Hematopoietic multipotent progenitor cell treated with erythropoietin and hydrocortisone succinate and interleukin-3 and kit ligand, for 8 days (in vitro differentiated cells): ENCODE results near the gene ANKS3.

Experiments used
- DNase-seq: peaks from one replicate; pipeline ENCODE4 v3.0.0-alpha.2; 2015

Gene ANKS3

GRCh38 chr16:4663777-4664465 is 70.2 kb downstream of the ANKS3 start:
- DNase-seq = peak; percentile 49

- no peak for DNase-seq
Measured at GRCh38 chr16:4663465-4663776, 70.7 kb downstream of the ANKS3 start.

- DNase-seq = no peak
Measured at GRCh38 chr16:4661661-4662060, 72.4 kb downstream of the ANKS3 start.

GRCh38 chr16:4660454-4661007 is 73.5 kb downstream of the ANKS3 start:
- DNase-seq = no peak

- DNase-seq = no peak
Measured at GRCh38 chr16:4659363-4660353, 74.4 kb downstream of the ANKS3 start.

- no peak for DNase-seq
Measured at GRCh38 chr16:4656695-4657686, 77.1 kb downstream of the ANKS3 start.

GRCh38 chr16:4656221-4656620 is 77.8 kb downstream of the ANKS3 start:
- DNase-seq = no peak

- DNase-seq = no peak
Measured at GRCh38 chr16:4655801-4656200, 78.3 kb downstream of the ANKS3 start.

- no peak for DNase-seq
Measured at GRCh38 chr16:4654964-4655590, 79.0 kb downstream of the ANKS3 start.

GRCh38 chr16:4654011-4654963 is 79.8 kb downstream of the ANKS3 start:
- no peak for DNase-seq

GRCh38 chr16:4652561-4652960 is 81.5 kb downstream of the ANKS3 start:
- DNase-seq = no peak

GRCh38 chr16:4651827-4652226 is 82.2 kb downstream of the ANKS3 start:
- no peak for DNase-seq

GRCh38 chr16:4650443-4651074 is 83.5 kb downstream of the ANKS3 start:
- DNase-seq = peak; percentile 92

GRCh38 chr16:4649744-4650442 is 84.2 kb downstream of the ANKS3 start:
- DNase-seq = peak; percentile 18

GRCh38 chr16:4648917-4649316 is 85.2 kb downstream of the ANKS3 start:
- no peak for DNase-seq

- no peak for DNase-seq
Measured at GRCh38 chr16:4647644-4647980, 86.5 kb downstream of the ANKS3 start.

- no peak for DNase-seq
Measured at GRCh38 chr16:4646773-4647643, 87.1 kb downstream of the ANKS3 start.
